ENCODE measurements around the gene ST7L. TPM values are rescaled to one million over a fixed set of nuclear protein-coding genes. Genes with fewer than 3 reads are reported as not detected.

Gene ST7L
- total and polyA plus RNA-seq, 9 of the 15 experiments (the other 6 are each of a cell fraction or from before 2014, with no cell fraction given): 9.0 to 32.5 (median 26.6) TPM

- TF ChIP-seq, protein P1, sequence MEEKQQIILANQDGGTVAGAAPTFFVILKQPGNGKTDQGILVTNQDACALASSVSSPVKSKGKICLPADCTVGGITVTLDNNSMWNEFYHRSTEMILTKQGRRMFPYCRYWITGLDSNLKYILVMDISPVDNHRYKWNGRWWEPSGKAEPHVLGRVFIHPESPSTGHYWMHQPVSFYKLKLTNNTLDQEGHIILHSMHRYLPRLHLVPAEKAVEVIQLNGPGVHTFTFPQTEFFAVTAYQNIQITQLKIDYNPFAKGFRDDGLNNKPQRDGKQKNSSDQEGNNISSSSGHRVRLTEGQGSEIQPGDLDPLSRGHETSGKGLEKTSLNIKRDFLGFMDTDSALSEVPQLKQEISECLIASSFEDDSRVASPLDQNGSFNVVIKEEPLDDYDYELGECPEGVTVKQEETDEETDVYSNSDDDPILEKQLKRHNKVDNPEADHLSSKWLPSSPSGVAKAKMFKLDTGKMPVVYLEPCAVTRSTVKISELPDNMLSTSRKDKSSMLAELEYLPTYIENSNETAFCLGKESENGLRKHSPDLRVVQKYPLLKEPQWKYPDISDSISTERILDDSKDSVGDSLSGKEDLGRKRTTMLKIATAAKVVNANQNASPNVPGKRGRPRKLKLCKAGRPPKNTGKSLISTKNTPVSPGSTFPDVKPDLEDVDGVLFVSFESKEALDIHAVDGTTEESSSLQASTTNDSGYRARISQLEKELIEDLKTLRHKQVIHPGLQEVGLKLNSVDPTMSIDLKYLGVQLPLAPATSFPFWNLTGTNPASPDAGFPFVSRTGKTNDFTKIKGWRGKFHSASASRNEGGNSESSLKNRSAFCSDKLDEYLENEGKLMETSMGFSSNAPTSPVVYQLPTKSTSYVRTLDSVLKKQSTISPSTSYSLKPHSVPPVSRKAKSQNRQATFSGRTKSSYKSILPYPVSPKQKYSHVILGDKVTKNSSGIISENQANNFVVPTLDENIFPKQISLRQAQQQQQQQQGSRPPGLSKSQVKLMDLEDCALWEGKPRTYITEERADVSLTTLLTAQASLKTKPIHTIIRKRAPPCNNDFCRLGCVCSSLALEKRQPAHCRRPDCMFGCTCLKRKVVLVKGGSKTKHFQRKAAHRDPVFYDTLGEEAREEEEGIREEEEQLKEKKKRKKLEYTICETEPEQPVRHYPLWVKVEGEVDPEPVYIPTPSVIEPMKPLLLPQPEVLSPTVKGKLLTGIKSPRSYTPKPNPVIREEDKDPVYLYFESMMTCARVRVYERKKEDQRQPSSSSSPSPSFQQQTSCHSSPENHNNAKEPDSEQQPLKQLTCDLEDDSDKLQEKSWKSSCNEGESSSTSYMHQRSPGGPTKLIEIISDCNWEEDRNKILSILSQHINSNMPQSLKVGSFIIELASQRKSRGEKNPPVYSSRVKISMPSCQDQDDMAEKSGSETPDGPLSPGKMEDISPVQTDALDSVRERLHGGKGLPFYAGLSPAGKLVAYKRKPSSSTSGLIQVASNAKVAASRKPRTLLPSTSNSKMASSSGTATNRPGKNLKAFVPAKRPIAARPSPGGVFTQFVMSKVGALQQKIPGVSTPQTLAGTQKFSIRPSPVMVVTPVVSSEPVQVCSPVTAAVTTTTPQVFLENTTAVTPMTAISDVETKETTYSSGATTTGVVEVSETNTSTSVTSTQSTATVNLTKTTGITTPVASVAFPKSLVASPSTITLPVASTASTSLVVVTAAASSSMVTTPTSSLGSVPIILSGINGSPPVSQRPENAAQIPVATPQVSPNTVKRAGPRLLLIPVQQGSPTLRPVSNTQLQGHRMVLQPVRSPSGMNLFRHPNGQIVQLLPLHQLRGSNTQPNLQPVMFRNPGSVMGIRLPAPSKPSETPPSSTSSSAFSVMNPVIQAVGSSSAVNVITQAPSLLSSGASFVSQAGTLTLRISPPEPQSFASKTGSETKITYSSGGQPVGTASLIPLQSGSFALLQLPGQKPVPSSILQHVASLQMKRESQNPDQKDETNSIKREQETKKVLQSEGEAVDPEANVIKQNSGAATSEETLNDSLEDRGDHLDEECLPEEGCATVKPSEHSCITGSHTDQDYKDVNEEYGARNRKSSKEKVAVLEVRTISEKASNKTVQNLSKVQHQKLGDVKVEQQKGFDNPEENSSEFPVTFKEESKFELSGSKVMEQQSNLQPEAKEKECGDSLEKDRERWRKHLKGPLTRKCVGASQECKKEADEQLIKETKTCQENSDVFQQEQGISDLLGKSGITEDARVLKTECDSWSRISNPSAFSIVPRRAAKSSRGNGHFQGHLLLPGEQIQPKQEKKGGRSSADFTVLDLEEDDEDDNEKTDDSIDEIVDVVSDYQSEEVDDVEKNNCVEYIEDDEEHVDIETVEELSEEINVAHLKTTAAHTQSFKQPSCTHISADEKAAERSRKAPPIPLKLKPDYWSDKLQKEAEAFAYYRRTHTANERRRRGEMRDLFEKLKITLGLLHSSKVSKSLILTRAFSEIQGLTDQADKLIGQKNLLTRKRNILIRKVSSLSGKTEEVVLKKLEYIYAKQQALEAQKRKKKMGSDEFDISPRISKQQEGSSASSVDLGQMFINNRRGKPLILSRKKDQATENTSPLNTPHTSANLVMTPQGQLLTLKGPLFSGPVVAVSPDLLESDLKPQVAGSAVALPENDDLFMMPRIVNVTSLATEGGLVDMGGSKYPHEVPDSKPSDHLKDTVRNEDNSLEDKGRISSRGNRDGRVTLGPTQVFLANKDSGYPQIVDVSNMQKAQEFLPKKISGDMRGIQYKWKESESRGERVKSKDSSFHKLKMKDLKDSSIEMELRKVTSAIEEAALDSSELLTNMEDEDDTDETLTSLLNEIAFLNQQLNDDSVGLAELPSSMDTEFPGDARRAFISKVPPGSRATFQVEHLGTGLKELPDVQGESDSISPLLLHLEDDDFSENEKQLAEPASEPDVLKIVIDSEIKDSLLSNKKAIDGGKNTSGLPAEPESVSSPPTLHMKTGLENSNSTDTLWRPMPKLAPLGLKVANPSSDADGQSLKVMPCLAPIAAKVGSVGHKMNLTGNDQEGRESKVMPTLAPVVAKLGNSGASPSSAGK (IDR thresholded peaks at IDR 0.05): peak; percentile 80
- no peak for TF ChIP-seq NR2F6 (CRISPR knock-in tag; IDR thresholded peaks at IDR 0.05)
- TF ChIP-seq E4F1 (CRISPR knock-in tag; IDR thresholded peaks at IDR 0.05; ENCODE audit: borderline replicate concordance): 0 out of 2 replicates have a peak, but pooled peaks have one; percentile 53
- peak; percentile 32 to 60; a peak in 1 of 4 replicates for TF ChIP-seq SIN3A (IDR thresholded peaks at IDR 0.05; ENCODE audit: borderline replicate concordance in 2 of 2, control insufficient read depth in 1 of 2, low read depth in 2 of 2, low read length in 2 of 2)
- TF ChIP-seq KLF6 (CRISPR knock-in tag; IDR thresholded peaks at IDR 0.05; ENCODE audit: borderline replicate concordance): peak; percentile 62; the same call in 1 of the 2 replicates
- TF ChIP-seq MTF1 (CRISPR knock-in tag; IDR thresholded peaks at IDR 0.05; ENCODE audit: borderline replicate concordance): no peak
- TF ChIP-seq XRCC5 (IDR thresholded peaks at IDR 0.05; ENCODE audit: low read depth, low read length): no peak; the same call in 1 of the 2 replicates
- TF ChIP-seq KAT7 (CRISPR knock-in tag; IDR thresholded peaks at IDR 0.05; ENCODE audit: borderline replicate concordance): peak; percentile 1
- TF ChIP-seq ZNF140 (CRISPR knock-in tag; IDR thresholded peaks at IDR 0.05): no peak
- no peak for TF ChIP-seq SMAD2 (IDR thresholded peaks at IDR 0.05; ENCODE audit: low read depth, low read length)
- TF ChIP-seq SREBF2 (CRISPR knock-in tag; IDR thresholded peaks at IDR 0.05): no peak
- no peak for TF ChIP-seq SLC30A9 (CRISPR knock-in tag; IDR thresholded peaks at IDR 0.05)
- no peak for TF ChIP-seq TSC22D4 (tag; IDR thresholded peaks at IDR 0.05)
Observed at GRCh38 chr1:112619518-112620376, 806 bp upstream of the ST7L start, which contains the start of gene CAPZA1 (continued).

Data from K562 (cell line).